Loucy (cell line): Measurements from ENCODE around the gene CCDC9.
"Not testable (repeated sequence)": the region's sequence is repeated elsewhere in the genome, so short reads cannot be mapped to it uniquely, and the experiment has no call there.

Experiments
- H2AFZ ChIP-seq: fragments of 200-600 bp; sonication (generic); 2 replicates; pipeline ENCODE4 v1.6.0; 2016; ENCODE audit warnings: antibody characterized with exemption, mild to moderate bottlenecking, low read length, moderate library complexity
- H3F3A ChIP-seq: fragments of 200-600 bp; 2 replicates; pipeline ENCODE4 v1.6.0; 2016; ENCODE audit warnings: antibody characterized with exemption, low read depth, mild to moderate bottlenecking
- H3K27me3 ChIP-seq: fragments of 200-600 bp; sonication (generic); 2 replicates; pipeline ENCODE4 v1.6.1; 2014; ENCODE audit warnings: low read length, mild to moderate bottlenecking; ENCODE audit not compliant: insufficient read depth, poor library complexity, severe bottlenecking
- H3K36me3 ChIP-seq: fragments of 200-600 bp; sonication (generic); 2 replicates; pipeline ENCODE4 v1.6.1; 2016; ENCODE audit warnings: low read length; ENCODE audit not compliant: insufficient read depth
- H3K4me1 ChIP-seq: fragments of 200-600 bp; sonication (generic); 2 replicates; pipeline ENCODE4 v1.5.1; 2014; ENCODE audit warnings: low read length, mild to moderate bottlenecking; ENCODE audit not compliant: insufficient read depth, poor library complexity, severe bottlenecking
- H3K4me2 ChIP-seq: fragments of 200-600 bp; sonication (generic); 2 replicates; pipeline ENCODE4 v1.6.0; 2014; ENCODE audit warnings: antibody characterized with exemption, low read length, low read depth, mild to moderate bottlenecking; ENCODE audit not compliant: poor library complexity, severe bottlenecking
- H3K4me3 ChIP-seq: fragments of 200-600 bp; sonication (generic); 2 replicates; pipeline ENCODE4 v1.5.1; 2014; ENCODE audit warnings: low read length, mild to moderate bottlenecking, mixed read lengths; ENCODE audit not compliant: poor library complexity, severe bottlenecking
- H3K79me2 ChIP-seq: fragments of 200-600 bp; sonication (generic); 2 replicates; pipeline ENCODE4 v1.6.1; 2014; ENCODE audit warnings: low read length; ENCODE audit not compliant: insufficient read depth
- H3K9ac ChIP-seq: fragments of 200-600 bp; sonication (generic); 2 replicates; pipeline ENCODE4 v1.6.0; 2014; ENCODE audit warnings: mild to moderate bottlenecking, low read depth, low read length, moderate library complexity; ENCODE audit not compliant: poor library complexity, severe bottlenecking
- H3K9me2 ChIP-seq: fragments of 200-600 bp; sonication (generic); replicated peaks from 2 replicates; pipeline ENCODE4 v1.6.1; 2016; ENCODE audit warnings: low read depth, low read length, mixed read lengths
- H3K9me3 ChIP-seq: fragments of 200-600 bp; sonication (generic); 2 replicates; pipeline ENCODE4 v1.6.1; 2014; ENCODE audit warnings: mild to moderate bottlenecking, antibody characterized with exemption, low read length, low read depth; ENCODE audit not compliant: insufficient read depth
- H4K20me1 ChIP-seq: fragments of 200-600 bp; sonication (generic); 2 replicates; pipeline ENCODE4 v1.6.0; 2014; ENCODE audit warnings: antibody characterized with exemption, low read length, mild to moderate bottlenecking; ENCODE audit not compliant: insufficient read depth, poor library complexity, severe bottlenecking
- EZH2phosphoT487 ChIP-seq: fragments of 200-600 bp; IDR thresholded peaks from 2 replicates; pipeline ENCODE4 v1.6.1; 2018; ENCODE audit warnings: antibody characterized with exemption, mild to moderate bottlenecking, moderate library complexity, borderline replicate concordance
- TF ChIP-seq, protein P1 (sequence below): fragments of 200-600 bp; sonication (generic); conservative IDR thresholded peaks from 2 replicates; pipeline ENCODE4 v1.5.1; 2014; ENCODE audit warnings: mild to moderate bottlenecking, antibody characterized with exemption, low read length

CCDC9 gene

DNA sequence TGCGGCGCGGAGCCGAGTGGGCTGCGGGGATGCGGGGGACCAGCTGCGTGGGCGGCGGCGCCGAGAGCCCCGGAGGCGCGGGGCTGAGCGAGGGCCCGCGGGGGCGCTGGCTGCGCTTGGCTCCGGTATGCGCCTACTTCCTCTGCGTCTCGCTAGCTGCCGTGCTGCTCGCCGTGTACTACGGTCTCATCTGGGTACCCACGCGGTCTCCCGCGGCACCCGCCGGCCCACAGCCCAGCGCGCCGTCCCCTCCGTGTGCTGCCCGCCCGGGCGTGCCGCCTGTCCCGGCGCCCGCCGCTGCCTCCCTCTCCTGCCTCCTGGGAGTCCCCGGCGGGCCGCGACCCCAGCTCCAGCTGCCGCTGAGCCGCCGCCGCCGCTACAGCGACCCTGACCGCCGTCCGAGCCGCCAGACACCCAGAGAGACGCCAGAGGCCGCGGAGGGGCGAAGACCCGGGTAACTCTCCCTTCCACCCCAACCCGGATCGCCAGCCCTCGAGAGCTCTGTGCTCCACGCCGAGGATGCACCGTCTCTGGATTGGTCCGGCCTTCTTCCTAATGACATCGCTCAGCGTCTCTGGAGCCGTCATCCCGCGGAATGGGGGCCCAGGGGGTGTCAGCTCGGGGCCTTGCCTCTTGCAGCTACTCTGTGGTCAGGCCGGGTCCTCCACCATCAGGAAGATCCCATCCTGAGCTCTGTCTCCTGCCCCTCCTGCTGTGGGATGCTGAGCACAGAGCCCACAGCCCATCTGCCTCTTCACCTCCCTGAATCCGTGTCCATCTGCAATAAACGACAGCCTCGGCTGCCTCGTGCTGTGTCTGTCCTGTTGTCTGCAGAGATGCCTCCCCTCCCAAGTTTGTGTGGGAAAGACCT, 18.8 kb downstream of the CCDC9 start:
- Histone ChIP-seq H3K36me3 (peaks cover 4% of the 10 kb centered on the region; the same call in 1 of the 2 replicates), H4K20me1 (peaks cover 13% of the 10 kb centered on the region), H3K4me2 (peak overlapping the region; percentile 22), H3K9ac (no peak overlapping the region), H3F3A (0 out of 2 replicates have a peak, but pooled peaks cover 4% of the 10 kb centered on the region), H3K9me2 (no peaks in the 10 kb centered on the region), H2AFZ (no peak overlapping the region), H3K79me2 (peaks cover 6% of the 10 kb centered on the region; the same call in 1 of the 2 replicates), H3K27me3 (no peaks in the 10 kb centered on the region), H3K4me1 (peaks cover 15% of the 10 kb centered on the region), H3K4me3 (peak overlapping the region; percentile 37), H3K9me3 (no peaks in the 10 kb centered on the region)
- TF ChIP-seq EZH2phosphoT487, result no peak
- TF ChIP-seq, protein P1, sequence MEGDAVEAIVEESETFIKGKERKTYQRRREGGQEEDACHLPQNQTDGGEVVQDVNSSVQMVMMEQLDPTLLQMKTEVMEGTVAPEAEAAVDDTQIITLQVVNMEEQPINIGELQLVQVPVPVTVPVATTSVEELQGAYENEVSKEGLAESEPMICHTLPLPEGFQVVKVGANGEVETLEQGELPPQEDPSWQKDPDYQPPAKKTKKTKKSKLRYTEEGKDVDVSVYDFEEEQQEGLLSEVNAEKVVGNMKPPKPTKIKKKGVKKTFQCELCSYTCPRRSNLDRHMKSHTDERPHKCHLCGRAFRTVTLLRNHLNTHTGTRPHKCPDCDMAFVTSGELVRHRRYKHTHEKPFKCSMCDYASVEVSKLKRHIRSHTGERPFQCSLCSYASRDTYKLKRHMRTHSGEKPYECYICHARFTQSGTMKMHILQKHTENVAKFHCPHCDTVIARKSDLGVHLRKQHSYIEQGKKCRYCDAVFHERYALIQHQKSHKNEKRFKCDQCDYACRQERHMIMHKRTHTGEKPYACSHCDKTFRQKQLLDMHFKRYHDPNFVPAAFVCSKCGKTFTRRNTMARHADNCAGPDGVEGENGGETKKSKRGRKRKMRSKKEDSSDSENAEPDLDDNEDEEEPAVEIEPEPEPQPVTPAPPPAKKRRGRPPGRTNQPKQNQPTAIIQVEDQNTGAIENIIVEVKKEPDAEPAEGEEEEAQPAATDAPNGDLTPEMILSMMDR, result no peak

DNA sequence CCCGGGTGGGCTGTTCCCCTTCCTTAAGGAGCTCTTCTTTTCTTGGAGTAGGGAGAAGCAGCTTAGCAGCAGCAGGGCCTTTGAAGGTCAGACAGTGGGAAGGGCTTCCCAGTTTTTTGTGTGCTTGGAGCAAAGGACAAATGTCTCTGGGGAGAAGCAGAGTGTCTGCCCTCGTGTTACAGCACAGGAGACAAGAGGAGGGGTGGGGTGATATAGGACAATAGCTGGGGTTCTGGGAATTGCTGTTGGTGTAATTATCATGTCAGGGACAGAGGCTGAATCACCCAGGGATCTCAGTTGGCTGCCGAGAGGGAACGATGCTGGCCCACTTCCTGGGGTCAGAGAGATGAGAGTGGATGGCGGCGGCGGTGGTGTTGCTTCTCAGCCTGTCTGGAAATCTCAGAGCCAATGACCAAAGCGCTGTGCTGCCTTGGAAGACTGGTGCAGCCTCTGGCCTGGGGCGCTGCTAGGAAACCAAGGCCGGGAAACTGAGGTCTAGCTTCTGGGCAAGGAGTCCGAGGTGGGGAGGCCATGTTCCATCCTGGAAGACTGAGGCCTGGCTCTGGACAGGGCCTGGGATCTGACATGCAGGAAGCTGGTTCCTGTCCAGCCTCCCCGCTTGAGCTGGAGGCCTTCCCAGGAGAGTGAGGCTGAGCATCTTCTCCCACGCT, 19.6 kb downstream of the CCDC9 start:
- peaks cover 6% of the 10 kb centered on the region; the same call in 1 of the 2 replicates for H3K79me2 ChIP-seq
- H3K9me2 ChIP-seq, result no peaks in the 10 kb centered on the region
- no peak for TF ChIP-seq EZH2phosphoT487
- TF ChIP-seq, protein P1, result no peak
- peaks cover 4% of the 10 kb centered on the region; the same call in 1 of the 2 replicates for H3K36me3 ChIP-seq
- no peak overlapping the region for H2AFZ ChIP-seq
- H3K4me3 ChIP-seq, result no peak overlapping the region
- no peaks in the 10 kb centered on the region for H3K9me3 ChIP-seq
- no peak overlapping the region for H3K9ac ChIP-seq
- H3K4me2 ChIP-seq, result peak overlapping the region; percentile 22
- H4K20me1 ChIP-seq, result peaks cover 13% of the 10 kb centered on the region
- no peaks in the 10 kb centered on the region for H3K27me3 ChIP-seq
- 0 out of 2 replicates have a peak, but pooled peaks cover 4% of the 10 kb centered on the region for H3F3A ChIP-seq
- H3K4me1 ChIP-seq, result peaks cover 15% of the 10 kb centered on the region

DNA sequence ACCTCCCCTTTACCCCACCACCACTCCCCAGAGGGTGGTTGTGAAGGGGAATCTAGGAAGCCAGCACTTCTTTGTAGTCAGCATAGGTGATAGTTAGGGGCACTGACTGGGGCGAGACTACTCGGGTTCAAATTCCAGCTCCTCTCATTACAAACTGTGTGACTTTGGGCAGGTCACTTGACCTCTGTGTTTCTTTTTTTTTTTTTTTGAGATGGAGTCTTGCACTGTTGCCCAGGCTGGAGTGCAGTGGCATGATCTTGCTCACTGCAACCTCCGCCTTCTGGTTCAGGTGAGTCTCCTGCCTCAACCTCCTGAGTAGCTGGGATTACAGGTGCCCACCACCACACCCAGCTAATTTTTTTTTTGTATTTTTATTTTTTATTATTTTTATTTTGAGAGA, 20.2 kb downstream of the CCDC9 start:
- H3K4me3 ChIP-seq, H3K36me3 ChIP-seq, H3K9ac ChIP-seq, H3K9me2 ChIP-seq, H2AFZ ChIP-seq, H3K79me2 ChIP-seq, H3K4me2 ChIP-seq, H3K9me3 ChIP-seq, H3K27me3 ChIP-seq, H3F3A ChIP-seq: not testable (repeated sequence)
- Histone ChIP-seq H3K4me1 (peaks cover 15% of the 10 kb centered on the region), H4K20me1 (peaks cover 13% of the 10 kb centered on the region)
